GM12878 (cell line): Measurements from ENCODE around the gene ANKRD34A. TPM values are rescaled to one million over a fixed set of nuclear protein-coding genes. Genes with fewer than 3 reads are reported as not detected.

ENCODE experiments used
- ATAC-seq: fragments of 200-7000 bp; cut with Tn5 transposase; 3 replicates; pipeline ENCODE4 v1.9.1; 2020; ENCODE audit warnings: mild to moderate bottlenecking, moderate library complexity
- BruUV-seq: library from RNA; stranded (reverse); fragments of 400-500 nt; replicated peaks from 2 replicates; lab custom pipeline; 2021; lab: Mats Ljungman, UMichigan
- CTCF ChIA-PET: fragments of 300-600 bp; sonication (Branson Sonifier 250); formaldehyde crosslinking; extraction: SDS; loops from one replicate; lab custom pipeline; 2021; ENCODE audit warnings: inconsistent platforms; lab: Yijun Ruan, JAX
- POLR2A ChIA-PET: fragments of 350-600 bp; formaldehyde crosslinking; extraction: SDS; loops from one replicate; lab custom pipeline; 2021; ENCODE audit warnings: inconsistent platforms; lab: Charles Lee
- RAD21 ChIA-PET: fragments of 300-600 bp; sonication (Branson Sonifier 250); formaldehyde crosslinking; loops from one replicate; lab custom pipeline; 2023; ENCODE audit warnings: antibody characterized with exemption; ENCODE audit not compliant: unreplicated experiment; lab: Charles Lee
- SMC1A ChIA-PET: fragments of 300-600 bp; sonication (Branson Sonifier 250); formaldehyde crosslinking; loops from one replicate; lab custom pipeline; 2023; ENCODE audit not compliant: unreplicated experiment, uncharacterized antibody; lab: Charles Lee
- DNase-seq: peaks from one replicate; pipeline ENCODE4 v3.0.0-alpha.2; 2011; ENCODE audit warnings: low read depth, low spot score
- FAIRE-seq: peaks from 3 replicates; lab custom pipeline; 2011; peaks lifted over from hg19 to GRCh38; lab: Jason Lieb, UNC
- H2AFZ ChIP-seq: 2 replicates; pipeline ENCODE4 v1.6.0; 2011; ENCODE audit warnings: low read depth, low read length, control low read depth; ENCODE audit not compliant: control insufficient read depth
- H3K27ac ChIP-seq: 2 replicates; pipeline ENCODE4 v1.5.1; 2011; ENCODE audit warnings: control low read depth; ENCODE audit not compliant: control insufficient read depth, insufficient read depth
- H3K27me3 ChIP-seq, 2 experiments: replicated peaks in 1 of 2; 2 replicates each; pipeline versions ENCODE4 v1.6.0 to v1.6.1; 2011; ENCODE audit warnings: low read length in 1 of 2; ENCODE audit not compliant: control insufficient read depth in 2 of 2, insufficient read depth in 2 of 2
- H3K36me3 ChIP-seq, 2 experiments: 2 replicates each; pipeline ENCODE4 v1.5.1; 2011; ENCODE audit warnings: low read length in 1 of 2; ENCODE audit not compliant: control insufficient read depth in 2 of 2, insufficient read depth in 2 of 2
- H3K4me1 ChIP-seq: 2 replicates; pipeline ENCODE4 v1.6.1; 2011; ENCODE audit warnings: mild to moderate bottlenecking, low read length, moderate library complexity, mixed read lengths; ENCODE audit not compliant: control insufficient read depth, insufficient read depth
- H3K4me2 ChIP-seq: 2 replicates; pipeline ENCODE4 v1.6.0; 2011; ENCODE audit warnings: control low read depth; ENCODE audit not compliant: control insufficient read depth, insufficient read depth
- H3K4me3 ChIP-seq: fragments of 200-600 bp; sonication (generic); 2 replicates; pipeline ENCODE4 v1.5.1; 2016
- H3K79me2 ChIP-seq: 2 replicates; pipeline ENCODE4 v1.6.0; 2011; ENCODE audit warnings: low read length; ENCODE audit not compliant: control insufficient read depth, insufficient read depth
- H3K9ac ChIP-seq: 2 replicates; pipeline ENCODE4 v1.8.0; 2011; ENCODE audit warnings: low read length, control low read depth, mixed read lengths; ENCODE audit not compliant: control insufficient read depth, insufficient read depth
- H3K9me3 ChIP-seq: replicated peaks from 3 replicates; pipeline ENCODE4 v1.5.1; 2011; ENCODE audit warnings: mild to moderate bottlenecking, low read length; ENCODE audit not compliant: control insufficient read depth, insufficient read depth
- H4K20me1 ChIP-seq: 2 replicates; pipeline ENCODE4 v1.6.0; 2011; ENCODE audit not compliant: control insufficient read depth, insufficient read depth
- BMI1 ChIP-seq: fragments of 450-650 bp; IDR thresholded peaks from 2 replicates; pipeline ENCODE4 v1.6.1; 2016; ENCODE audit warnings: mild to moderate bottlenecking, moderate library complexity, borderline replicate concordance
- FOS ChIP-seq: IDR thresholded peaks from 3 replicates; pipeline ENCODE4 v1.6.1; 2011; ENCODE audit warnings: borderline replicate concordance; ENCODE audit not compliant: insufficient read length; ENCODE audit errors: extremely low read depth
- GATAD2B ChIP-seq: fragments of 450-650 bp; conservative IDR thresholded peaks from 2 replicates; pipeline ENCODE4 v1.6.1; 2017; ENCODE audit warnings: low read depth, mild to moderate bottlenecking, moderate library complexity
- PAX5 ChIP-seq: IDR thresholded peaks from 2 replicates; pipeline ENCODE4 v1.6.1; 2011; ENCODE audit warnings: low read depth, low read length, borderline replicate concordance
- RFX5 ChIP-seq: IDR thresholded peaks from 2 replicates; pipeline ENCODE4 v1.6.1; 2011; ENCODE audit warnings: low read depth, low read length, improper control_type of control experiment
- RUNX3 ChIP-seq: IDR thresholded peaks from 2 replicates; pipeline ENCODE4 v1.6.1; 2012; ENCODE audit warnings: low read length, inconsistent platforms
- SMAD1 ChIP-seq: fragments of 450-650 bp; IDR thresholded peaks from 2 replicates; pipeline ENCODE4 v1.6.1; 2018; ENCODE audit warnings: mild to moderate bottlenecking, low read depth; ENCODE audit not compliant: partially characterized antibody
- SP1 ChIP-seq: IDR thresholded peaks from one replicate; pipeline ENCODE4 v1.6.1; 2011; ENCODE audit warnings: low read depth, low read length
- SUZ12 ChIP-seq: fragments of 200-600 bp; sonication (generic); IDR thresholded peaks from one replicate; pipeline ENCODE4 v1.6.1; 2018; ENCODE audit warnings: antibody characterized with exemption, mild to moderate bottlenecking; ENCODE audit not compliant: unreplicated experiment
- TBL1XR1 ChIP-seq: IDR thresholded peaks from 2 replicates; pipeline ENCODE4 v1.6.1; 2012; ENCODE audit warnings: low read depth, low read length, improper control_type of control experiment
- WGBS: methylation state at CpG from one replicate; pipeline ENCODE4 v1.1.6; 2016; ENCODE audit warnings: low lambda C conversion rate; ENCODE audit not compliant: insufficient replicate concordance, insufficient coverage; ENCODE audit errors: missing lambda C conversion rate; 5-methylcytosine and 5-hydroxymethylcytosine counted together
- in situ Hi-C: fragments of 300-500 bp; cut with MboI; formaldehyde crosslinking; loops from 9 replicates; pipeline ENCODE4 v1.14.3; 2018; ENCODE audit warnings: mixed read lengths
- intact Hi-C: fragments of 100-400 bp; cut with micrococcal nuclease; formaldehyde crosslinking; loops from one replicate; pipeline ENCODE4 v1.14.2; 2022; ENCODE audit not compliant: unreplicated experiment
- polyA plus RNA-seq, 11 experiments: library from polyadenylated mRNA; depleted of rRNA in 4 of 11; unstranded in 6 of 11; stranded (reverse) in 5 of 11; fragments of >200 nt; fragmentation: Nextera tagmentation in 4 of 11; fragmentation: Illumina TruSeq in 1 of 11; extraction: Ambion mirVana in 4 of 11; extraction: Trizol in 1 of 11; gene quantifications; 1 replicate in 1 of 11; 2 replicates in 10 of 11; pipeline versions ENCODE4 v1.2.1 to v1.2.3, GENCODE V29; 2011 to 2016; ENCODE audit warnings: inconsistent platforms in 2 of 11, missing spikeins in 2 of 11, low read depth in 1 of 11
- total RNA-seq, 4 experiments: library from RNA; depleted of rRNA in 3 of 4; stranded (reverse); fragments of >200 nt in 3 of 4; fragmentation: Illumina TruSeq in 1 of 4; extraction: Trizol in 1 of 4; gene quantifications; 2 replicates each; pipeline versions ENCODE4 v1.2.1 to v1.2.3, GENCODE V29; 2013 to 2021
- TF ChIP-seq, protein P1 (sequence below): fragments of 450-650 bp; IDR thresholded peaks from 2 replicates; pipeline ENCODE4 v1.6.1; 2018; ENCODE audit warnings: borderline replicate concordance, mild to moderate bottlenecking; ENCODE audit not compliant: partially characterized antibody
- TF ChIP-seq, protein P2 (sequence below): IDR thresholded peaks from 2 replicates; pipeline ENCODE4 v1.6.1; 2011; ENCODE audit warnings: borderline replicate concordance, low read depth, mild to moderate bottlenecking, moderate library complexity, mixed read lengths, low read length; ENCODE audit not compliant: insufficient read depth; ENCODE audit errors: extremely low read length
- TF ChIP-seq, protein P3 (sequence below): fragments of 450-650 bp; formaldehyde crosslinking; IDR thresholded peaks from 2 replicates; pipeline ENCODE4 v1.5.0; 2022; ENCODE audit warnings: mild to moderate bottlenecking, missing genetic modification characterization
- TF ChIP-seq, protein P4 (sequence below): fragments of 450-650 bp; IDR thresholded peaks from 2 replicates; pipeline ENCODE4 v1.6.1; 2016; ENCODE audit warnings: mild to moderate bottlenecking
- TF ChIP-seq, protein P5 (sequence below): IDR thresholded peaks from 2 replicates; pipeline ENCODE4 v1.6.1; 2011; ENCODE audit warnings: low read depth, mild to moderate bottlenecking, low read length, moderate library complexity, borderline replicate concordance; ENCODE audit errors: extremely low read depth

ANKRD34A gene
- total and polyA plus RNA-seq, 10 of the 15 experiments (the other 5 are each of a cell fraction or from before 2014, with no cell fraction given) = 0.40 to 3.5 (median 1.6) TPM

DNA sequence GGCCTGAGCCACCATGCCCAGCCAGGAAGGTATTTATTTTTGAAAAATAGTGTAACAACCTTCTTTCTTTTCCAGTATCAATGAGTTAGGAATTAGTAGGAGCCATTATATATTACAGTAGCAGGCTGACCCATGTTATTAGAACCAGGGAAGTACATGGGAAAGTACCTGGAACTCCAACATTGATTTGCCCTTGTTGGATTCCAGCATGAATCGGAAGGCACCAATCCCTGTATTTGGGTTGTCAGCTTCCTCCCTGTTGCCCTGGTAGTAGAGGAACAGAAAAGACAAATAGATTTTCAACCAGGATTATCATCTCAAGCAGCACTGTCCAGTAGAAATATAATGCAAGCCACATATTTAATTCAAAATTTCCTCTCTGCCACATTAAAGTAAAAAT lies 26.9 kb downstream of the ANKRD34A start (continued):
- TF ChIP-seq, protein P1, sequence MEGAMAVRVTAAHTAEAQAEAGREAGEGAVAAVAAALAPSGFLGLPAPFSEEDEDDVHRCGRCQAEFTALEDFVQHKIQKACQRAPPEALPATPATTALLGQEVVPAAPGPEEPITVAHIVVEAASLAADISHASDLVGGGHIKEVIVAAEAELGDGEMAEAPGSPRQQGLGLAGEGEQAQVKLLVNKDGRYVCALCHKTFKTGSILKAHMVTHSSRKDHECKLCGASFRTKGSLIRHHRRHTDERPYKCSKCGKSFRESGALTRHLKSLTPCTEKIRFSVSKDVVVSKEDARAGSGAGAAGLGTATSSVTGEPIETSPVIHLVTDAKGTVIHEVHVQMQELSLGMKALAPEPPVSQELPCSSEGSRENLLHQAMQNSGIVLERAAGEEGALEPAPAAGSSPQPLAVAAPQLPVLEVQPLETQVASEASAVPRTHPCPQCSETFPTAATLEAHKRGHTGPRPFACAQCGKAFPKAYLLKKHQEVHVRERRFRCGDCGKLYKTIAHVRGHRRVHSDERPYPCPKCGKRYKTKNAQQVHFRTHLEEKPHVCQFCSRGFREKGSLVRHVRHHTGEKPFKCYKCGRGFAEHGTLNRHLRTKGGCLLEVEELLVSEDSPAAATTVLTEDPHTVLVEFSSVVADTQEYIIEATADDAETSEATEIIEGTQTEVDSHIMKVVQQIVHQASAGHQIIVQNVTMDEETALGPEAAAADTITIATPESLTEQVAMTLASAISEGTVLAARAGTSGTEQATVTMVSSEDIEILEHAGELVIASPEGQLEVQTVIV = no peak
- no peak for TF ChIP-seq FOS
- TF ChIP-seq BMI1 = no peak
- TF ChIP-seq, protein P2, sequence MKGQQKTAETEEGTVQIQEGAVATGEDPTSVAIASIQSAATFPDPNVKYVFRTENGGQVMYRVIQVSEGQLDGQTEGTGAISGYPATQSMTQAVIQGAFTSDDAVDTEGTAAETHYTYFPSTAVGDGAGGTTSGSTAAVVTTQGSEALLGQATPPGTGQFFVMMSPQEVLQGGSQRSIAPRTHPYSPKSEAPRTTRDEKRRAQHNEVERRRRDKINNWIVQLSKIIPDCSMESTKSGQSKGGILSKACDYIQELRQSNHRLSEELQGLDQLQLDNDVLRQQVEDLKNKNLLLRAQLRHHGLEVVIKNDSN = no peak
- TF ChIP-seq, all 136 proteins: peak for 0

DNA sequence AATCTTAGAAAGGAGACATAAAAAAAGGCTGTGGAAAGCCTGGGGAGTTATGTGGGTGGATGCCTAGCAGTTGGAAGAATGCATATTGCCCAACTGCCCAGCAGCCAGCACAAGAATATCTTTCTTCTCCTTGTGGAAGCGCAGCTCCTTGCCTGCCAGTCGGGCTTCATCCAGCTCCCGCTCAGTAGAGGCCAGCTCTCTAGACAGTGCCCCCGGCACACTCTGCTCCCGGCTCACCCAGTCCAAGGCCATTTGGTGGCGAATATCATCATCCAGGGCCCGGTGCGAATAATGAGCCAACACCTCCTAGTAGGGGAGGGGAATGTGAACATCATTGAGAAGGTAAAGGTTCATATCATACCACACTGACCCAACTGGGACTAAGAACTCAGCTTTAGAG lies 28.1 kb downstream of the ANKRD34A start:
- no peak for ATAC-seq
- H4K20me1 ChIP-seq = no peaks in the 10 kb centered on the region
- H3K4me1 ChIP-seq = no peaks in the 10 kb centered on the region
- DNase-seq = no peak
- H2AFZ ChIP-seq = no peak overlapping the region
- WGBS = 98% methylated on average over 8 of the region's 8 CpGs
- ChIA-PET POLR2A (interaction anchor here (0.6 to 1.1 kb wide), 2 partner anchors 8 to 29 kb away, joined by 3 read pairs; partner anchors contain the start of gene POLR3GL), RAD21 (no interaction called here), SMC1A (interaction anchor here (1.2 to 3.6 kb wide), 2 partner anchors 22 to 31 kb away, joined by 3 to 9 read pairs; partner anchors contain the start of gene LIX1L), CTCF (no interaction called here)
- H3K9ac ChIP-seq = no peak overlapping the region
- H3K9me3 ChIP-seq = no peaks in the 10 kb centered on the region
- H3K27ac ChIP-seq = no peak overlapping the region
- H3K27me3 ChIP-seq = no peaks in the 10 kb centered on the region
- H3K4me3 ChIP-seq = no peak overlapping the region
- peaks cover 0 to 7% of the 10 kb centered on the region in 2 experiments; a peak in 2 of 4 replicates for H3K36me3 ChIP-seq
- intact Hi-C loops = no loop called here
- in situ Hi-C loops = no loop called here
- FAIRE-seq = no peak
- no peak overlapping the region for H3K4me2 ChIP-seq
- H3K79me2 ChIP-seq = no peaks in the 10 kb centered on the region
- no TSS peak for BruUV-seq
- TF ChIP-seq, protein P3, sequence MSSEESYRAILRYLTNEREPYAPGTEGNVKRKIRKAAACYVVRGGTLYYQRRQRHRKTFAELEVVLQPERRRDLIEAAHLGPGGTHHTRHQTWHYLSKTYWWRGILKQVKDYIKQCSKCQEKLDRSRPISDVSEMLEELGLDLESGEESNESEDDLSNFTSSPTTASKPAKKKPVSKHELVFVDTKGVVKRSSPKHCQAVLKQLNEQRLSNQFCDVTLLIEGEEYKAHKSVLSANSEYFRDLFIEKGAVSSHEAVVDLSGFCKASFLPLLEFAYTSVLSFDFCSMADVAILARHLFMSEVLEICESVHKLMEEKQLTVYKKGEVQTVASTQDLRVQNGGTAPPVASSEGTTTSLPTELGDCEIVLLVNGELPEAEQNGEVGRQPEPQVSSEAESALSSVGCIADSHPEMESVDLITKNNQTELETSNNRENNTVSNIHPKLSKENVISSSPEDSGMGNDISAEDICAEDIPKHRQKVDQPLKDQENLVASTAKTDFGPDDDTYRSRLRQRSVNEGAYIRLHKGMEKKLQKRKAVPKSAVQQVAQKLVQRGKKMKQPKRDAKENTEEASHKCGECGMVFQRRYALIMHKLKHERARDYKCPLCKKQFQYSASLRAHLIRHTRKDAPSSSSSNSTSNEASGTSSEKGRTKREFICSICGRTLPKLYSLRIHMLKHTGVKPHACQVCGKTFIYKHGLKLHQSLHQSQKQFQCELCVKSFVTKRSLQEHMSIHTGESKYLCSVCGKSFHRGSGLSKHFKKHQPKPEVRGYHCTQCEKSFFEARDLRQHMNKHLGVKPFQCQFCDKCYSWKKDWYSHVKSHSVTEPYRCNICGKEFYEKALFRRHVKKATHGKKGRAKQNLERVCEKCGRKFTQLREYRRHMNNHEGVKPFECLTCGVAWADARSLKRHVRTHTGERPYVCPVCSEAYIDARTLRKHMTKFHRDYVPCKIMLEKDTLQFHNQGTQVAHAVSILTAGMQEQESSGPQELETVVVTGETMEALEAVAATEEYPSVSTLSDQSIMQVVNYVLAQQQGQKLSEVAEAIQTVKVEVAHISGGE (CRISPR knock-in tag) = no peak
- TF ChIP-seq GATAD2B = no peak
- no peak for TF ChIP-seq RUNX3
- TF ChIP-seq, protein P4, sequence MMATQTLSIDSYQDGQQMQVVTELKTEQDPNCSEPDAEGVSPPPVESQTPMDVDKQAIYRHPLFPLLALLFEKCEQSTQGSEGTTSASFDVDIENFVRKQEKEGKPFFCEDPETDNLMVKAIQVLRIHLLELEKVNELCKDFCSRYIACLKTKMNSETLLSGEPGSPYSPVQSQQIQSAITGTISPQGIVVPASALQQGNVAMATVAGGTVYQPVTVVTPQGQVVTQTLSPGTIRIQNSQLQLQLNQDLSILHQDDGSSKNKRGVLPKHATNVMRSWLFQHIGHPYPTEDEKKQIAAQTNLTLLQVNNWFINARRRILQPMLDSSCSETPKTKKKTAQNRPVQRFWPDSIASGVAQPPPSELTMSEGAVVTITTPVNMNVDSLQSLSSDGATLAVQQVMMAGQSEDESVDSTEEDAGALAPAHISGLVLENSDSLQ = no peak
- no peak for TF ChIP-seq RFX5
- no peak for TF ChIP-seq SP1
- TF ChIP-seq, protein P5, sequence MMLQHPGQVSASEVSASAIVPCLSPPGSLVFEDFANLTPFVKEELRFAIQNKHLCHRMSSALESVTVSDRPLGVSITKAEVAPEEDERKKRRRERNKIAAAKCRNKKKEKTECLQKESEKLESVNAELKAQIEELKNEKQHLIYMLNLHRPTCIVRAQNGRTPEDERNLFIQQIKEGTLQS = no peak
- TF ChIP-seq TBL1XR1 = no peak
- no peak for TF ChIP-seq SUZ12
- TF ChIP-seq PAX5 = no peak
- no peak for TF ChIP-seq SMAD1
